IMR-90 (cell line): ENCODE results near the gene FAM219A. TPM values are rescaled to one million over a fixed set of nuclear protein-coding genes. Genes with fewer than 3 reads are reported as not detected.

ENCODE experiments used
- ATAC-seq: fragments of 200-7000 bp; cut with Tn5 transposase; 2 replicates; pipeline ENCODE4 v1.9.1; 2020; ENCODE audit warnings: low read depth, mild to moderate bottlenecking, moderate library complexity
- BruUV-seq: library from RNA; stranded (reverse); fragments of 400-500 nt; replicated peaks from 2 replicates; lab custom pipeline; 2021; lab: Mats Ljungman, UMichigan
- CTCF ChIA-PET: fragments of 300-600 bp; formaldehyde crosslinking; extraction: SDS; loops from one replicate; lab custom pipeline; 2021; ENCODE audit warnings: antibody characterized with exemption; lab: Yijun Ruan, JAX
- POLR2A ChIA-PET: fragments of 300-600 bp; sonication (Branson Sonifier 250); formaldehyde crosslinking; loops from one replicate; lab custom pipeline; 2022; ENCODE audit warnings: antibody characterized with exemption; ENCODE audit not compliant: unreplicated experiment; lab: Charles Lee
- DNase-seq: peaks from one replicate; pipeline ENCODE4 v3.0.0; 2013
- H2AFZ ChIP-seq: replicated peaks from 2 replicates; pipeline ENCODE3; 2013; ENCODE audit warnings: low read length, mild to moderate bottlenecking; ENCODE audit not compliant: poor library complexity
- H2AK5ac ChIP-seq: 2 replicates; pipeline ENCODE4 v1.6.1; 2013; ENCODE audit warnings: low read depth, low read length, inconsistent platforms
- H2AK9ac ChIP-seq: replicated peaks from 2 replicates; pipeline ENCODE3; 2013; ENCODE audit warnings: mild to moderate bottlenecking, low read depth, low read length, moderate library complexity; ENCODE audit not compliant: poor library complexity
- H2BK120ac ChIP-seq: 2 replicates; pipeline ENCODE4 v1.6.1; 2013; ENCODE audit warnings: low read depth, low read length, inconsistent platforms
- H2BK15ac ChIP-seq: 3 replicates; pipeline ENCODE4 v1.6.1; 2013; ENCODE audit warnings: low read depth, low read length, inconsistent platforms
- H2BK20ac ChIP-seq: 2 replicates; pipeline ENCODE4 v1.6.1; 2013; ENCODE audit warnings: low read depth, mild to moderate bottlenecking, inconsistent platforms, low read length, moderate library complexity
- H2BK5ac ChIP-seq: 2 replicates; pipeline ENCODE4 v1.6.1; 2013; ENCODE audit warnings: mild to moderate bottlenecking, low read depth, low read length, inconsistent platforms; ENCODE audit not compliant: poor library complexity, severe bottlenecking
- H3K14ac ChIP-seq: replicated peaks from 2 replicates; pipeline ENCODE4 v1.6.1; 2013; ENCODE audit warnings: low read depth, low read length, inconsistent platforms
- H3K18ac ChIP-seq: 2 replicates; pipeline ENCODE4 v1.6.1; 2013; ENCODE audit warnings: low read depth, low read length, control low read depth
- H3K23ac ChIP-seq: 2 replicates; pipeline ENCODE4 v1.6.1; 2013; ENCODE audit warnings: low read depth, low read length, inconsistent platforms
- H3K27ac ChIP-seq: 2 replicates; pipeline ENCODE4 v1.5.1; 2013; ENCODE audit warnings: mild to moderate bottlenecking, control low read depth, low read length; ENCODE audit not compliant: insufficient read depth
- H3K27me3 ChIP-seq: 2 replicates; pipeline ENCODE4 v1.6.1; 2013; ENCODE audit warnings: low read length; ENCODE audit not compliant: control insufficient read depth, insufficient read depth
- H3K36me3 ChIP-seq: 2 replicates; pipeline ENCODE4 v1.6.1; 2013; ENCODE audit warnings: low read length, mixed read lengths; ENCODE audit not compliant: control insufficient read depth, insufficient read depth
- H3K4ac ChIP-seq: 2 replicates; pipeline ENCODE4 v1.6.1; 2013; ENCODE audit warnings: low read depth, low read length, inconsistent platforms
- H3K4me1 ChIP-seq: 2 replicates; pipeline ENCODE4 v1.6.1; 2013; ENCODE audit warnings: low read length, mixed read lengths; ENCODE audit not compliant: control insufficient read depth, insufficient read depth
- H3K4me2 ChIP-seq: 2 replicates; pipeline ENCODE4 v1.6.1; 2013; ENCODE audit warnings: low read depth, mild to moderate bottlenecking, control low read depth, low read length, moderate library complexity
- H3K4me3 ChIP-seq: 2 replicates; pipeline ENCODE4 v1.5.1; 2013; ENCODE audit warnings: low read depth, mild to moderate bottlenecking, control low read depth, low read length, moderate library complexity; ENCODE audit not compliant: insufficient read depth
- H3K56ac ChIP-seq: 2 replicates; pipeline ENCODE4 v1.6.1; 2013; ENCODE audit warnings: low read length, inconsistent platforms; ENCODE audit not compliant: insufficient read depth; ENCODE audit errors: extremely low read depth
- H3K79me1 ChIP-seq, 2 experiments: 2 replicates each; pipeline ENCODE4 v1.6.1; 2013; ENCODE audit warnings: low read length in 2 of 2, inconsistent platforms in 1 of 2, low read depth in 1 of 2
- H3K9ac ChIP-seq: 2 replicates; pipeline ENCODE4 v1.6.1; 2013; ENCODE audit warnings: low read depth, low read length, control low read depth
- H3K9me1 ChIP-seq: 2 replicates; pipeline ENCODE4 v1.6.1; 2013; ENCODE audit warnings: low read length, inconsistent platforms; ENCODE audit not compliant: insufficient read depth
- H3K9me3 ChIP-seq: 2 replicates; pipeline ENCODE4 v1.6.1; 2013; ENCODE audit warnings: low read length; ENCODE audit not compliant: control insufficient read depth, insufficient read depth
- H4K20me1 ChIP-seq: 2 replicates; pipeline ENCODE4 v1.6.1; 2013; ENCODE audit warnings: low read length, inconsistent platforms; ENCODE audit not compliant: insufficient read depth
- H4K5ac ChIP-seq: 2 replicates; pipeline ENCODE4 v1.6.1; 2013; ENCODE audit warnings: mild to moderate bottlenecking, low read depth, low read length, control low read depth
- H4K8ac ChIP-seq, 2 experiments: 2 replicates each; pipeline ENCODE4 v1.6.1; 2013; ENCODE audit warnings: low read depth in 2 of 2, low read length in 2 of 2, control low read depth in 1 of 2, inconsistent platforms in 1 of 2
- H4K91ac ChIP-seq: 2 replicates; pipeline ENCODE4 v1.6.1; 2013; ENCODE audit warnings: low read depth, low read length, inconsistent platforms; ENCODE audit not compliant: insufficient read depth
- BHLHE40 ChIP-seq: fragments of 150-350 bp; IDR thresholded peaks from 2 replicates; pipeline ENCODE4 v1.6.1; 2016; ENCODE audit warnings: mild to moderate bottlenecking, low read depth, low read length
- CEBPB ChIP-seq: IDR thresholded peaks from 2 replicates; pipeline ENCODE4 v1.6.1; 2012; ENCODE audit warnings: low read depth, low read length, improper control_type of control experiment
- CHD1 ChIP-seq: IDR thresholded peaks from 2 replicates; pipeline ENCODE4 v1.6.1; 2012; ENCODE audit warnings: low read depth, low read length, improper control_type of control experiment
- CTCF ChIP-seq: conservative IDR thresholded peaks from 2 replicates; pipeline ENCODE4 v1.5.1; 2012; ENCODE audit warnings: mild to moderate bottlenecking, low read depth, low read length, improper control_type of control experiment
- ELK1 ChIP-seq: fragments of 150-350 bp; IDR thresholded peaks from 2 replicates; pipeline ENCODE4 v1.6.1; 2016; ENCODE audit warnings: low read depth, mild to moderate bottlenecking, low read length, moderate library complexity, borderline replicate concordance
- FOS ChIP-seq: fragments of 150-350 bp; IDR thresholded peaks from 2 replicates; pipeline ENCODE4 v1.6.1; 2016; ENCODE audit warnings: low read depth, low read length
- MAFK ChIP-seq: IDR thresholded peaks from 2 replicates; pipeline ENCODE4 v1.6.1; 2012; ENCODE audit warnings: low read depth, low read length, improper control_type of control experiment
- MAZ ChIP-seq: IDR thresholded peaks from 2 replicates; pipeline ENCODE4 v1.6.1; 2012; ENCODE audit warnings: low read depth, mild to moderate bottlenecking, low read length, improper control_type of control experiment, moderate library complexity, borderline replicate concordance
- MXI1 ChIP-seq: IDR thresholded peaks from 2 replicates; pipeline ENCODE4 v1.6.1; 2012; ENCODE audit warnings: low read depth, mild to moderate bottlenecking, low read length, moderate library complexity, borderline replicate concordance
- NFE2L2 ChIP-seq: fragments of 150-350 bp; IDR thresholded peaks from 2 replicates; pipeline ENCODE4 v1.6.1; 2016; ENCODE audit warnings: low read depth, mild to moderate bottlenecking, low read length
- POLR2A ChIP-seq: IDR thresholded peaks from 2 replicates; pipeline ENCODE4 v1.6.1; 2012; ENCODE audit warnings: mild to moderate bottlenecking, low read depth, low read length
- RAD21 ChIP-seq: IDR thresholded peaks from 2 replicates; pipeline ENCODE4 v1.6.1; 2012; ENCODE audit warnings: low read length, improper control_type of control experiment
- RCOR1 ChIP-seq: IDR thresholded peaks from 2 replicates; pipeline ENCODE4 v1.6.1; 2012; ENCODE audit warnings: mild to moderate bottlenecking, low read length, improper control_type of control experiment; ENCODE audit not compliant: insufficient replicate concordance
- RFX5 ChIP-seq: IDR thresholded peaks from 2 replicates; pipeline ENCODE4 v1.8.0; 2012; ENCODE audit warnings: low read depth, mild to moderate bottlenecking, low read length, moderate library complexity
- SMC3 ChIP-seq: fragments of 150-350 bp; IDR thresholded peaks from 2 replicates; pipeline ENCODE4 v1.6.1; 2016; ENCODE audit warnings: low read depth, mild to moderate bottlenecking, antibody characterized with exemption, low read length, moderate library complexity
- WGBS, 2 experiments: methylation state at CpG; one replicate each; pipeline versions ENCODE4 v1.1.5 to v1.1.7; 2013; ENCODE audit warnings: missing lambda C conversion rate in 2 of 2; ENCODE audit not compliant: insufficient read length in 1 of 2; ENCODE audit errors: extremely low coverage in 2 of 2; 5-methylcytosine and 5-hydroxymethylcytosine counted together
- dilution Hi-C: fragments of 300-500 bp; cut with HindIII; formaldehyde crosslinking; loops from one replicate; pipeline ENCODE4 v1.14.3; 2018; ENCODE audit warnings: low sequenced_read_pairs; ENCODE audit not compliant: unreplicated experiment
- in situ Hi-C: fragments of 300-500 bp; cut with MboI; formaldehyde crosslinking; loops from 3 replicates; pipeline ENCODE4 v1.14.3; 2019; ENCODE audit warnings: low sequenced_read_pairs, inconsistent platforms, mixed read lengths
- intact Hi-C: fragments of 100-400 bp; cut with micrococcal nuclease; formaldehyde crosslinking; loops from 2 replicates; pipeline ENCODE4 v1.10.0; 2022
- polyA plus RNA-seq, 3 experiments: library from polyadenylated mRNA; depleted of rRNA; stranded (reverse); fragments of >200 nt; gene quantifications; 2 replicates each; pipeline ENCODE4 v1.2.3, GENCODE V29; 2012; ENCODE audit warnings: low replicate concordance in 1 of 3
- total RNA-seq: library from RNA; depleted of rRNA; stranded (reverse); fragments of >200 nt; gene quantifications from 2 replicates; pipeline ENCODE4 v1.2.3, GENCODE V29; 2012
- TF ChIP-seq, protein P1 (sequence below): fragments of 150-350 bp; IDR thresholded peaks from 2 replicates; pipeline ENCODE4 v1.6.1; 2017; ENCODE audit warnings: mild to moderate bottlenecking, antibody characterized with exemption, low read length, low read depth

FAM219A gene
- total and polyA plus RNA-seq, 2 of the 4 experiments (the other 2 are of a cell fraction), result 4.8 to 20.8 TPM

DNA sequence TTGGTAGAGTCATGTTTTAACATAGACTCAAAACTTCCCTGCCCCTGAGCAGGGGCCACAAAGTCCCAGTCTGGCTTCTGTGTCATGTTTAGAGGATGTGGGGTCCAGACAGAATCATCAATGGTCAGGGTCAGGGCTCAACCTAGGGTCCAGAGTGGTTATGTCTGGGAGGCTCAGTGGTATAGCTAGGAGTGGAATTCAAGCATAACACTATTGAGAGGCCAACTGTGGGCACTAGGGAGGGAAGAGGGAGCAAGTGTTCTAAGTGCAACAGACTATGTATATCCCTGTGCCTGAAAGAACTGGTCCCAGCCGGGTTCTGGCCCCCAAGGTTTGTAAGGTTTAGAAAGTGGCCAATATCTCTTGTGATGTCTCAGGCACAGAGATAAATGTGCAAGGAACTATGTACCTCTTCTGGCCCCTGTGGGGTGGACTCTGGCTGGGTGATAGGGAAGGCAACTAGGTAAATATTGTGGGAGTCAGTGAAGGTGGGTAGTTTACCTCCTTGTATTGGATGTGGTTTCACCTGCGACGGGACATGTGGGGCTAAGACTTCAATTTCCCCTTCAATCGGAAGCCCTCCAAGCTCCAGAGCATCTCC lies 95.7 kb downstream of the FAM219A start:
- intact Hi-C loops, result no loop called here
- ChIA-PET CTCF (no interaction called here), POLR2A (no interaction called here)
- Histone ChIP-seq H3K4ac (no peak overlapping the region), H3K4me1 (no peaks in the 10 kb centered on the region), H3K79me1 (no peaks in the 10 kb centered on the region), H4K91ac (no peak overlapping the region), H4K5ac (no peak overlapping the region), H3K4me2 (no peak overlapping the region), H3K14ac (no peak overlapping the region), H2BK20ac (no peak overlapping the region), H4K8ac (no peak overlapping the region), H2BK15ac (no peak overlapping the region), H3K56ac (no peak overlapping the region), H3K36me3 (no peaks in the 10 kb centered on the region), H3K4me3 (no peak overlapping the region), H3K18ac (no peak overlapping the region), H3K9me3 (no peaks in the 10 kb centered on the region), H2BK5ac (no peak overlapping the region), H2AFZ (no peak overlapping the region), H2AK5ac (no peak overlapping the region), H3K9me1 (no peaks in the 10 kb centered on the region), H3K27me3 (0 out of 2 replicates have a peak, but pooled peaks cover 2% of the 10 kb centered on the region), H2AK9ac (no peak overlapping the region), H3K27ac (no peak overlapping the region), H4K20me1 (no peaks in the 10 kb centered on the region), H2BK120ac (no peak overlapping the region), H3K23ac (no peak overlapping the region), H3K9ac (no peak overlapping the region)
- BruUV-seq, result no TSS peak
- dilution Hi-C loops, result no loop called here
- in situ Hi-C loops, result no loop called here
- no peak for DNase-seq
- WGBS, 2 experiments, result no CpG with 5 or more reads among the region's 4 CpGs
- no peak for ATAC-seq
- TF ChIP-seq CHD1 (no peak), RCOR1 (no peak), CTCF (no peak), FOS (no peak), BHLHE40 (no peak), RFX5 (no peak), CEBPB (no peak), SMC3 (no peak), MXI1 (no peak), NFE2L2 (no peak), ELK1 (no peak), RAD21 (no peak), MAZ (no peak), MAFK (no peak), POLR2A (no peak)
- TF ChIP-seq, protein P1, sequence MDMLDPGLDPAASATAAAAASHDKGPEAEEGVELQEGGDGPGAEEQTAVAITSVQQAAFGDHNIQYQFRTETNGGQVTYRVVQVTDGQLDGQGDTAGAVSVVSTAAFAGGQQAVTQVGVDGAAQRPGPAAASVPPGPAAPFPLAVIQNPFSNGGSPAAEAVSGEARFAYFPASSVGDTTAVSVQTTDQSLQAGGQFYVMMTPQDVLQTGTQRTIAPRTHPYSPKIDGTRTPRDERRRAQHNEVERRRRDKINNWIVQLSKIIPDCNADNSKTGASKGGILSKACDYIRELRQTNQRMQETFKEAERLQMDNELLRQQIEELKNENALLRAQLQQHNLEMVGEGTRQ, result no peak
